Endothelial cell of umbilical vein (primary cell): ENCODE measurements around the gene MFAP4. TPM values are rescaled to one million over a fixed set of nuclear protein-coding genes. Genes with fewer than 3 reads are reported as not detected.

ENCODE experiments used
- BruUV-seq: library from RNA; stranded (reverse); fragments of 400-500 nt; replicated peaks from 2 replicates; lab custom pipeline; 2021; lab: Mats Ljungman, UMichigan
- CTCF ChIA-PET: fragments of 300-600, 350-600 bp; sonication (Branson Sonifier 250); formaldehyde crosslinking; loops from one replicate; lab custom pipeline; 2021; ENCODE audit warnings: antibody characterized with exemption, inconsistent platforms; lab: Charles Lee
- POLR2A ChIA-PET: fragments of 300-600, 350-600 bp; sonication (Branson Sonifier 250); formaldehyde crosslinking; loops from one replicate; lab custom pipeline; 2021; ENCODE audit warnings: antibody characterized with exemption, inconsistent platforms; lab: Charles Lee
- DNase-seq: peaks from one replicate; pipeline ENCODE4 v3.0.0-alpha.2; 2011; ENCODE audit warnings: low read depth, low spot score
- FAIRE-seq: peaks from 2 replicates; lab custom pipeline; 2011; peaks lifted over from hg19 to GRCh38; lab: Jason Lieb, UNC
- H2AFZ ChIP-seq: 2 replicates; pipeline ENCODE4 v1.6.0; 2012; ENCODE audit warnings: low read depth, low read length, control low read depth, inconsistent platforms
- H3K27ac ChIP-seq: 2 replicates; pipeline ENCODE4 v1.5.1; 2011; ENCODE audit warnings: low read depth, mild to moderate bottlenecking, control low read depth, low read length, moderate library complexity; ENCODE audit not compliant: insufficient read depth
- H3K27me3 ChIP-seq, 2 experiments: 2 replicates each; pipeline versions ENCODE4 v1.6.0 to v1.6.1; 2011; ENCODE audit warnings: low read length in 2 of 2, mixed read lengths in 1 of 2; ENCODE audit not compliant: control insufficient read depth in 2 of 2, insufficient read depth in 2 of 2
- H3K36me3 ChIP-seq, 2 experiments: 2 replicates in 1 of 2; 3 replicates in 1 of 2; pipeline ENCODE4 v1.5.1; 2011; ENCODE audit warnings: low read length in 2 of 2, mild to moderate bottlenecking in 1 of 2, moderate library complexity in 1 of 2; ENCODE audit not compliant: control insufficient read depth in 2 of 2, insufficient read depth in 2 of 2; ENCODE audit errors: extremely low read depth in 1 of 2
- H3K4me1 ChIP-seq: 3 replicates; pipeline ENCODE4 v1.5.1; 2011; ENCODE audit warnings: mild to moderate bottlenecking, low read length; ENCODE audit not compliant: control insufficient read depth, insufficient read depth; ENCODE audit errors: extremely low read depth
- H3K4me2 ChIP-seq: 2 replicates; pipeline ENCODE4 v1.6.1; 2011; ENCODE audit warnings: low read length, control low read depth, mixed read lengths; ENCODE audit not compliant: insufficient read depth
- H3K4me3 ChIP-seq, 3 experiments: fragments of 200-600 bp in 1 of 3; sonication (generic), shearing (Covaris generic) in 1 of 3; replicated peaks in 1 of 3; 2 replicates each; pipeline ENCODE4 v1.5.1; 2011 to 2016; ENCODE audit warnings: control low read depth in 3 of 3, low read length in 3 of 3, mild to moderate bottlenecking in 2 of 3, inconsistent platforms in 1 of 3, low read depth in 1 of 3, moderate library complexity in 1 of 3; ENCODE audit not compliant: insufficient read depth in 1 of 3
- H3K79me2 ChIP-seq: 2 replicates; pipeline ENCODE4 v1.6.0; 2012; ENCODE audit warnings: low read length, inconsistent platforms; ENCODE audit not compliant: control insufficient read depth, insufficient read depth
- H3K9ac ChIP-seq: replicated peaks from 2 replicates; pipeline ENCODE3; 2011; ENCODE audit warnings: low read length, control low read depth; ENCODE audit not compliant: insufficient read depth; ENCODE audit errors: extremely low read depth
- H3K9me1 ChIP-seq: replicated peaks from 3 replicates; pipeline ENCODE4 v1.6.0; 2011; ENCODE audit warnings: mild to moderate bottlenecking, low read length; ENCODE audit not compliant: control insufficient read depth, insufficient read depth; ENCODE audit errors: extremely low read depth
- H3K9me3 ChIP-seq: replicated peaks from 2 replicates; pipeline ENCODE4 v1.5.1; 2012; ENCODE audit warnings: low read length, inconsistent platforms; ENCODE audit not compliant: control insufficient read depth, insufficient read depth
- H4K20me1 ChIP-seq: replicated peaks from 2 replicates; pipeline ENCODE3; 2011; ENCODE audit warnings: mild to moderate bottlenecking, low read length; ENCODE audit not compliant: control insufficient read depth, insufficient read depth; ENCODE audit errors: extremely low read depth
- FOS ChIP-seq: IDR thresholded peaks from 2 replicates; pipeline ENCODE4 v1.6.1; 2011; ENCODE audit warnings: mild to moderate bottlenecking, low read length, moderate library complexity, borderline replicate concordance; ENCODE audit not compliant: insufficient read depth
- MAX ChIP-seq: IDR thresholded peaks from 2 replicates; pipeline ENCODE4 v1.6.1; 2011; ENCODE audit not compliant: insufficient read depth, insufficient read length
- MYC ChIP-seq: IDR thresholded peaks from one replicate; pipeline ENCODE4 v1.6.1; 2011; ENCODE audit warnings: mild to moderate bottlenecking, low read depth, low read length
- POLR2A ChIP-seq: IDR thresholded peaks from 2 replicates; pipeline ENCODE4 v1.6.1; 2012; ENCODE audit warnings: low read depth, mild to moderate bottlenecking, control low read depth, low read length
- POLR2AphosphoS5 ChIP-seq: IDR thresholded peaks from 2 replicates; pipeline ENCODE4 v1.6.1; 2012; ENCODE audit warnings: low read depth, mild to moderate bottlenecking, control low read depth, low read length, moderate library complexity; ENCODE audit not compliant: insufficient read depth
- dilution Hi-C: fragments of 300-500 bp; cut with MboI; formaldehyde crosslinking; loops from one replicate; pipeline ENCODE4 v1.15.0; 2019; ENCODE audit warnings: low sequenced_read_pairs; ENCODE audit not compliant: extremely low pct_ligation_motif_present
- intact Hi-C: fragments of 100-400 bp; cut with micrococcal nuclease; formaldehyde crosslinking; loops from one replicate; pipeline ENCODE4 v1.10.0; 2022
- polyA plus RNA-seq, 4 experiments: library from polyadenylated mRNA; depleted of rRNA in 3 of 4; stranded (reverse) in 3 of 4; unstranded in 1 of 4; fragments of >200 nt; gene quantifications; 2 replicates each; pipeline versions ENCODE4 v1.2.1 to v1.2.3, GENCODE V29; 2011 to 2012; ENCODE audit warnings: missing spikeins in 1 of 4
- total RNA-seq: library from RNA; stranded (reverse); gene quantifications from 2 replicates; pipeline ENCODE4 v1.2.3, GENCODE V29; 2021
- TF ChIP-seq, protein P1 (sequence below), 2 donors: IDR thresholded peaks; 1 replicate in 1 of 2; 2 replicates in 1 of 2; pipeline ENCODE4 v1.5.1; 2011; ENCODE audit warnings: low read length in 2 of 2, mild to moderate bottlenecking in 2 of 2, moderate library complexity in 2 of 2, control low read depth in 1 of 2, inconsistent platforms in 1 of 2, low read depth in 1 of 2; ENCODE audit not compliant: insufficient read depth in 1 of 2; ENCODE audit errors: extremely low read depth in 1 of 2

The MFAP4 gene
- total and polyA plus RNA-seq, 2 donors (not counting 3 experiments of a cell fraction or from before 2014, with no cell fraction given), result not detected

DNA sequence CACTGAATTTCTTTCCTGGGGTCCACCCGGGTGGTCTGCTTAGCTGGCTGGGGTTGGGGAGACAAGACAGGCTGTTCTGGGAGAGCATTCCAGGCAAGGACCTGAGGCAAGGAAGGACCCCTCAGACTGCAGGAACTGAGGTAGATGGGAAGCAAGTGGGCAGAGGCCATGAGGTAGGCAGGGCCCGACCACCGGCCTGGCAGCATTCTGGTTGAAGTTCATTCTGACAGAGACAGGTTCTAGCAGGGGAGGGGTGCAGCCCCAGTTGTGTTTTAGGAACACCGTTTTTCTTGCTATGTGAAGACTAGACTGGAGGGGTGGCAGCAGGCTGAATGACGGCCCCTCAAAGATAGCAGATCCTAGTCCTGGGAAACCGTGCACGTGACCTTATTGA is 41.9 kb downstream of the MFAP4 start:
- no peaks in the 10 kb centered on the region for H3K9me3 ChIP-seq
- no TSS peak for BruUV-seq
- ChIA-PET POLR2A (no interaction called here), CTCF (no interaction called here)
- no peaks in the 10 kb centered on the region for H3K27me3 ChIP-seq
- FAIRE-seq (no peak), DNase-seq (no peak)
- intact Hi-C loops (loop anchor here (5.0 kb wide), 1 partner anchor 33 kb away; no protein-coding TSS in a partner anchor), dilution Hi-C loops (no loop called here)
- no peaks in the 10 kb centered on the region for H4K20me1 ChIP-seq
- peaks cover 8% of the 10 kb centered on the region for H3K4me1 ChIP-seq
- H2AFZ ChIP-seq, result no peak overlapping the region
- TF ChIP-seq POLR2AphosphoS5 (no peak), POLR2A (no peak), MYC (no peak), FOS (no peak), MAX (no peak)
- TF ChIP-seq, protein P1, sequence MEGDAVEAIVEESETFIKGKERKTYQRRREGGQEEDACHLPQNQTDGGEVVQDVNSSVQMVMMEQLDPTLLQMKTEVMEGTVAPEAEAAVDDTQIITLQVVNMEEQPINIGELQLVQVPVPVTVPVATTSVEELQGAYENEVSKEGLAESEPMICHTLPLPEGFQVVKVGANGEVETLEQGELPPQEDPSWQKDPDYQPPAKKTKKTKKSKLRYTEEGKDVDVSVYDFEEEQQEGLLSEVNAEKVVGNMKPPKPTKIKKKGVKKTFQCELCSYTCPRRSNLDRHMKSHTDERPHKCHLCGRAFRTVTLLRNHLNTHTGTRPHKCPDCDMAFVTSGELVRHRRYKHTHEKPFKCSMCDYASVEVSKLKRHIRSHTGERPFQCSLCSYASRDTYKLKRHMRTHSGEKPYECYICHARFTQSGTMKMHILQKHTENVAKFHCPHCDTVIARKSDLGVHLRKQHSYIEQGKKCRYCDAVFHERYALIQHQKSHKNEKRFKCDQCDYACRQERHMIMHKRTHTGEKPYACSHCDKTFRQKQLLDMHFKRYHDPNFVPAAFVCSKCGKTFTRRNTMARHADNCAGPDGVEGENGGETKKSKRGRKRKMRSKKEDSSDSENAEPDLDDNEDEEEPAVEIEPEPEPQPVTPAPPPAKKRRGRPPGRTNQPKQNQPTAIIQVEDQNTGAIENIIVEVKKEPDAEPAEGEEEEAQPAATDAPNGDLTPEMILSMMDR (IDR thresholded peaks at IDR 0.05; ENCODE audit: extremely low read depth in 1 of 2, insufficient read depth in 1 of 2, low read depth in 1 of 2, low read length in 2 of 2), result no peak
- no peak overlapping the region for H3K4me2 ChIP-seq
- no peak overlapping the region for H3K9ac ChIP-seq
- no peak overlapping the region for H3K27ac ChIP-seq
- H3K9me1 ChIP-seq, result no peaks in the 10 kb centered on the region
- no peaks in the 10 kb centered on the region for H3K36me3 ChIP-seq
- H3K4me3 ChIP-seq, result no peak overlapping the region
- H3K79me2 ChIP-seq, result no peaks in the 10 kb centered on the region
